ENCODE data around the gene DCP1A.
"Not testable (repeated sequence)": the region's sequence is repeated elsewhere in the genome, so short reads cannot be mapped to it uniquely, and the experiment has no call there.

The DCP1A gene

GRCh38 chr3:53347261-53348064 is at the start of gene DCP1A:
DCP1A (minus strand) TSS chr3:53347543; CDS start chr3:53347517, 26 bp downstream.
- DNase-seq = peak; percentile 57 to 79

GRCh38 chr3:53384465-53385423 is 37.4 kb upstream of the DCP1A start:
- DNase-seq = no peak

GRCh38 chr3:53382106-53382505 is 34.8 kb upstream of the DCP1A start:
- DNase-seq = no peak

- DNase-seq = no peak
Measured at GRCh38 chr3:53380306-53380705, 33.0 kb upstream of the DCP1A start.

- DNase-seq = no peak
Measured at GRCh38 chr3:53379898-53380297, 32.6 kb upstream of the DCP1A start.

- DNase-seq = no peak
Measured at GRCh38 chr3:53377794-53378193, 30.5 kb upstream of the DCP1A start.

GRCh38 chr3:53376679-53377078 is 29.3 kb upstream of the DCP1A start:
- no peak for DNase-seq

- peak; percentile 3 to 14 for DNase-seq
Measured at GRCh38 chr3:53375019-53375418, 27.7 kb upstream of the DCP1A start.

GRCh38 chr3:53370719-53371118 is 23.4 kb upstream of the DCP1A start:
- DNase-seq = not testable (repeated sequence)

- no peak for DNase-seq
Measured at GRCh38 chr3:53361852-53362251, 14.5 kb upstream of the DCP1A start.

GRCh38 chr3:53357458-53357857 is 10.1 kb upstream of the DCP1A start:
- no peak for DNase-seq

GRCh38 chr3:53354945-53355498 is 7.7 kb upstream of the DCP1A start:
- no peak for DNase-seq

- DNase-seq = no peak
Measured at GRCh38 chr3:53353202-53353601, 5.9 kb upstream of the DCP1A start.

- no peak for DNase-seq
Measured at GRCh38 chr3:53350652-53351051, 3.3 kb upstream of the DCP1A start.

GRCh38 chr3:53348118-53348517 is 775 bp upstream of the DCP1A start:
- not testable (repeated sequence) for DNase-seq

- no peak for DNase-seq
Measured at GRCh38 chr3:53346922-53347260, 452 bp downstream of the DCP1A start.

GRCh38 chr3:53346514-53346913 is 829 bp downstream of the DCP1A start:
- no peak for DNase-seq

- no peak for DNase-seq
Measured at GRCh38 chr3:53342353-53342752, 5.0 kb downstream of the DCP1A start.

- DNase-seq = no peak
Measured at GRCh38 chr3:53337167-53337940, 10.0 kb downstream of the DCP1A start.

GRCh38 chr3:53334742-53335141 is 12.6 kb downstream of the DCP1A start:
- DNase-seq = no peak

- no peak for DNase-seq
Measured at GRCh38 chr3:53331871-53332270, 15.5 kb downstream of the DCP1A start.

GRCh38 chr3:53329897-53330296 is 17.4 kb downstream of the DCP1A start:
- DNase-seq = no peak

- no peak for DNase-seq
Measured at GRCh38 chr3:53328746-53329145, 18.6 kb downstream of the DCP1A start.
